K562 (cell line): Measurements from ENCODE around the gene CEND1. TPM values are rescaled to one million over a fixed set of nuclear protein-coding genes. Genes with fewer than 3 reads are reported as not detected.
A peak's percentile ranks its signal among the peaks of the same experiment; 100 is the strongest.

Source experiments
- CHD4 ChIP-seq: fragments of 200-600 bp; sonication (generic); IDR thresholded peaks from 3 replicates; pipeline ENCODE4 v1.6.1; 2012; ENCODE audit warnings: low read depth, mild to moderate bottlenecking, mixed read lengths, low read length, inconsistent platforms; ENCODE audit not compliant: insufficient read depth, insufficient replicate concordance, poor library complexity, severe bottlenecking
- E2F3 ChIP-seq: fragments of 250-450 bp; sonication (Bioruptor Pico); IDR thresholded peaks from 2 replicates; pipeline ENCODE4 v1.4.0; 2020; ENCODE audit warnings: mild to moderate bottlenecking
- ETV6 ChIP-seq, 3 experiments: fragments of 150-350 bp in 1 of 3; sonication (generic) in 1 of 3; formaldehyde crosslinking in 1 of 3; IDR thresholded peaks; 2 replicates each; pipeline versions ENCODE4 v1.6.1 to v1.8.0; 2014 to 2022; ENCODE audit warnings: borderline replicate concordance in 2 of 3, low read depth in 2 of 3, antibody characterized with exemption in 1 of 3, low read length in 1 of 3, mild to moderate bottlenecking in 1 of 3, missing genetic modification reagents in 1 of 3
- FOXJ2 ChIP-seq: fragments of 200-800 bp; sonication (Bioruptor generic); IDR thresholded peaks from 2 replicates; pipeline ENCODE4 v1.6.1; 2016; ENCODE audit warnings: missing genetic modification characterization, missing compliant biosample characterization
- FOXM1 ChIP-seq, 2 experiments: fragments of 450-650 bp in 1 of 2; sonication (generic) in 1 of 2; formaldehyde crosslinking in 1 of 2; IDR thresholded peaks; 2 replicates each; pipeline versions ENCODE4 v1.6.1 to v1.9.0; 2017 to 2022; ENCODE audit warnings: low read depth in 2 of 2, mild to moderate bottlenecking in 2 of 2, missing genetic modification reagents in 1 of 2, moderate library complexity in 1 of 2
- GATAD2B ChIP-seq: fragments of 450-650 bp; IDR thresholded peaks from 2 replicates; pipeline ENCODE4 v1.6.1; 2017; ENCODE audit warnings: mild to moderate bottlenecking, borderline replicate concordance
- L3MBTL2 ChIP-seq: fragments of 450-650 bp; IDR thresholded peaks from 2 replicates; pipeline ENCODE4 v1.6.1; 2016; ENCODE audit warnings: mild to moderate bottlenecking, moderate library complexity
- MAFF ChIP-seq: IDR thresholded peaks from 2 replicates; pipeline ENCODE4 v1.6.1; 2012; ENCODE audit warnings: low read length, improper control_type of control experiment
- PHF8 ChIP-seq: fragments of 200-600 bp; sonication (generic); IDR thresholded peaks from 2 replicates; pipeline ENCODE4 v1.6.1; 2012; ENCODE audit warnings: mixed run types, mild to moderate bottlenecking, inconsistent platforms, low read length, moderate library complexity, borderline replicate concordance
- PTRF ChIP-seq: fragments of 450-650 bp; IDR thresholded peaks from 2 replicates; pipeline ENCODE4 v1.6.1; 2016; ENCODE audit warnings: mild to moderate bottlenecking, missing genetic modification characterization, missing compliant biosample characterization
- RBFOX2 ChIP-seq: fragments of 200-400 bp; formaldehyde crosslinking; IDR thresholded peaks from 2 replicates; pipeline ENCODE4 v1.6.1; 2017; ENCODE audit warnings: low read depth, mild to moderate bottlenecking, low read length, moderate library complexity
- SUPT5H ChIP-seq: fragments of 450-650 bp; IDR thresholded peaks from 2 replicates; pipeline ENCODE4 v1.6.1; 2016
- ZNF146 ChIP-seq: IDR thresholded peaks from one replicate; pipeline ENCODE4 v1.6.1; 2018; ENCODE audit warnings: missing compliant biosample characterization; ENCODE audit not compliant: unreplicated experiment
- ZNF175 ChIP-seq: fragments of 200-800 bp; sonication (Bioruptor generic); IDR thresholded peaks from 2 replicates; pipeline ENCODE4 v1.6.1; 2016; ENCODE audit warnings: low read depth, mild to moderate bottlenecking, missing genetic modification characterization, missing compliant biosample characterization
- ZNF239 ChIP-seq: fragments of 250-450 bp; sonication (Bioruptor Pico); IDR thresholded peaks from 2 replicates; pipeline ENCODE4 v1.4.0; 2020; ENCODE audit warnings: mild to moderate bottlenecking
- ZNF384 ChIP-seq: IDR thresholded peaks from 2 replicates; pipeline ENCODE4 v1.6.1; 2012; ENCODE audit warnings: low read depth, low read length, improper control_type of control experiment
- ZNF695 ChIP-seq: fragments of 450-650 bp; formaldehyde crosslinking; IDR thresholded peaks from 2 replicates; pipeline ENCODE4 v1.4.0; 2020; ENCODE audit warnings: mild to moderate bottlenecking, moderate library complexity
- polyA plus RNA-seq, 8 experiments: library from polyadenylated mRNA; depleted of rRNA in 4 of 8; stranded (reverse) in 5 of 8; unstranded in 3 of 8; fragments of >200 nt; fragmentation: Nextera tagmentation in 2 of 8; fragmentation: Illumina TruSeq in 1 of 8; extraction: Ambion mirVana in 2 of 8; extraction: Trizol in 1 of 8; gene quantifications; 2 replicates each; pipeline versions ENCODE4 v1.2.1 to v1.2.3, GENCODE V29; 2011 to 2014; ENCODE audit warnings: inconsistent platforms in 1 of 8, missing spikeins in 1 of 8
- total RNA-seq, 7 experiments: library from RNA; depleted of rRNA in 6 of 7; stranded (reverse); fragments of >200 nt in 6 of 7; fragmentation: Illumina TruSeq in 2 of 7; extraction: Trizol in 2 of 7; gene quantifications; 2 replicates each; pipeline versions ENCODE4 v1.2.1 to v1.2.3, GENCODE V29; 2011 to 2021; ENCODE audit warnings: low replicate concordance in 1 of 7
- TF ChIP-seq, protein P1 (sequence below): fragments of 200-800 bp; sonication (Bioruptor generic); IDR thresholded peaks from 2 replicates; pipeline ENCODE4 v1.6.1; 2017; ENCODE audit warnings: missing genetic modification characterization, missing compliant biosample characterization
- TF ChIP-seq, protein P2 (sequence below): sonication (generic); formaldehyde crosslinking; IDR thresholded peaks from 2 replicates; pipeline ENCODE4 v1.8.1; 2023; ENCODE audit warnings: mild to moderate bottlenecking, missing genetic modification reagents
- TF ChIP-seq, protein P3 (sequence below): IDR thresholded peaks from 2 replicates; pipeline ENCODE4 v1.6.1; 2011; ENCODE audit warnings: borderline replicate concordance, low read depth, mild to moderate bottlenecking, moderate library complexity, low read length; ENCODE audit not compliant: insufficient read depth, poor library complexity, severe bottlenecking

CEND1 gene
- total and polyA plus RNA-seq, 9 of the 15 experiments (the other 6 are each of a cell fraction or from before 2014, with no cell fraction given): 0.13 to 0.18 (median 0.16) TPM; not detected in 6

DNA sequence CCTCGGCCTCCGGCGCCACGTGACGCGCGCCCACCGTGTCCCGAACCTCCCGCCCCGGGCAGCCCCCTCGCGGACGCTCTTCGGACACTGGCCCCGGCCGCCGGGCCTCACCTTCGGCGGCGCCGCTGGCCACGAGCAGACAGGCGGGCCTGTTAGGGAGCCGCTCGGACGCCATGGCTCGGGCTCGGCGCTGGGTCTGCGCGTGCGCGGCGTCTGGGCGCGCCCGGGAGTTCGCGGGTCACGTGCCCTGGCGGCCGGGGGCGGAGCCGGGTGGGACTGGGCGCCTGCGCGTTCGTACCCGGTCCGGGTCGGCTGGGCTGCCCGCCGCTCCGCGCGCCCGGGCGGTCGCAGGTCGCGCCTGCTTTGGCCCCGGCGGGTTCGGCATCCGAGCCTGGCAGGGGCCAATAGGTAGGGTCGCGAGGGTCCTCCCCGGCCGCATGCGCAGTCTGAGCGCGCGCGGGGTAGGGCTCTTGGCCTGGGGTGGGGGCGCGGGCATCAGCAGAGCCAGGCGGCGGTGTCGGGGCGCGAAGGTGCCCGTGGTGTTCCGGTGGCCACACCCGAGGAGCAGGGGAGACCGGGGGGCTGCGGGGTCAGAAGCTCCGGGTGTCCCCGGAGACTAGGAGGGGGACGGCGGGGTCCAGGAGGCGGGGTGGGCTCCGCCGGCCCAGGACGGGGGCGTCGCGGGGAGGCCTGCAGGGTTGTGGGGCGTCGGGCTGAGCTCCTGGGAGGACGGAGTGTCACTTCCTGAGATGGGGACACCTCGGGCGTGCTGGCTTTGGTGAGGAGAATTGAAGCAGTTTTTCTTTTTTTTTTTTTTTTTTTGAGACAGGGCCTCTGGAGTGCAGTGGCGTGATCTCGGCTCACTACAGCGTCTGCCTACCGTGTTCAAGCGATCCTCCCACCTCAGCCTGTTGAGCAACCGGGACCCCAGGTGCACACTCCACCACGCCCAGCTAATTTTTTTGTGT is 12.3 kb downstream of the CEND1 start, which contains the start of gene GATD1 (continued):
- no peak for TF ChIP-seq ETV6 (IDR thresholded peaks at IDR 0.05; ENCODE audit: borderline replicate concordance in 1 of 2, low read depth in 2 of 2, low read length in 1 of 2)
- TF ChIP-seq ETV6 (CRISPR knock-in tag; IDR thresholded peaks at IDR 0.05; ENCODE audit: borderline replicate concordance): no peak
- TF ChIP-seq RBFOX2: peak; percentile 85
- no peak for TF ChIP-seq MAFF
- no peak for TF ChIP-seq ZNF146 (CRISPR knock-in tag)
- peak; percentile 69 for TF ChIP-seq L3MBTL2
- no peak for TF ChIP-seq E2F3 (CRISPR knock-in tag)
- TF ChIP-seq ZNF175 (CRISPR knock-in tag): no peak
- no peak for TF ChIP-seq FOXM1 (IDR thresholded peaks at IDR 0.05; ENCODE audit: low read depth)
- TF ChIP-seq FOXM1 (CRISPR knock-in tag; IDR thresholded peaks at IDR 0.05; ENCODE audit: low read depth): peak; percentile 7; the same call in 1 of the 2 replicates
- TF ChIP-seq PHF8: peak; percentile 87; the same call in 1 of the 2 replicates
- TF ChIP-seq GATAD2B: peak; percentile 90
- TF ChIP-seq, protein P1, sequence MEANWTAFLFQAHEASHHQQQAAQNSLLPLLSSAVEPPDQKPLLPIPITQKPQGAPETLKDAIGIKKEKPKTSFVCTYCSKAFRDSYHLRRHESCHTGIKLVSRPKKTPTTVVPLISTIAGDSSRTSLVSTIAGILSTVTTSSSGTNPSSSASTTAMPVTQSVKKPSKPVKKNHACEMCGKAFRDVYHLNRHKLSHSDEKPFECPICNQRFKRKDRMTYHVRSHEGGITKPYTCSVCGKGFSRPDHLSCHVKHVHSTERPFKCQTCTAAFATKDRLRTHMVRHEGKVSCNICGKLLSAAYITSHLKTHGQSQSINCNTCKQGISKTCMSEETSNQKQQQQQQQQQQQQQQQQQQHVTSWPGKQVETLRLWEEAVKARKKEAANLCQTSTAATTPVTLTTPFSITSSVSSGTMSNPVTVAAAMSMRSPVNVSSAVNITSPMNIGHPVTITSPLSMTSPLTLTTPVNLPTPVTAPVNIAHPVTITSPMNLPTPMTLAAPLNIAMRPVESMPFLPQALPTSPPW (CRISPR knock-in tag): peak; percentile 31; the same call in 1 of the 2 replicates
- TF ChIP-seq, protein P2, sequence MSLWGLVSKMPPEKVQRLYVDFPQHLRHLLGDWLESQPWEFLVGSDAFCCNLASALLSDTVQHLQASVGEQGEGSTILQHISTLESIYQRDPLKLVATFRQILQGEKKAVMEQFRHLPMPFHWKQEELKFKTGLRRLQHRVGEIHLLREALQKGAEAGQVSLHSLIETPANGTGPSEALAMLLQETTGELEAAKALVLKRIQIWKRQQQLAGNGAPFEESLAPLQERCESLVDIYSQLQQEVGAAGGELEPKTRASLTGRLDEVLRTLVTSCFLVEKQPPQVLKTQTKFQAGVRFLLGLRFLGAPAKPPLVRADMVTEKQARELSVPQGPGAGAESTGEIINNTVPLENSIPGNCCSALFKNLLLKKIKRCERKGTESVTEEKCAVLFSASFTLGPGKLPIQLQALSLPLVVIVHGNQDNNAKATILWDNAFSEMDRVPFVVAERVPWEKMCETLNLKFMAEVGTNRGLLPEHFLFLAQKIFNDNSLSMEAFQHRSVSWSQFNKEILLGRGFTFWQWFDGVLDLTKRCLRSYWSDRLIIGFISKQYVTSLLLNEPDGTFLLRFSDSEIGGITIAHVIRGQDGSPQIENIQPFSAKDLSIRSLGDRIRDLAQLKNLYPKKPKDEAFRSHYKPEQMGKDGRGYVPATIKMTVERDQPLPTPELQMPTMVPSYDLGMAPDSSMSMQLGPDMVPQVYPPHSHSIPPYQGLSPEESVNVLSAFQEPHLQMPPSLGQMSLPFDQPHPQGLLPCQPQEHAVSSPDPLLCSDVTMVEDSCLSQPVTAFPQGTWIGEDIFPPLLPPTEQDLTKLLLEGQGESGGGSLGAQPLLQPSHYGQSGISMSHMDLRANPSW: 0 out of 2 replicates have a peak, but pooled peaks have one; percentile 33
- TF ChIP-seq FOXJ2 (tag): no peak
- no peak for TF ChIP-seq PTRF (tag)
- TF ChIP-seq CHD4: no peak
- TF ChIP-seq ZNF384: peak; percentile 63
- TF ChIP-seq, protein P3, sequence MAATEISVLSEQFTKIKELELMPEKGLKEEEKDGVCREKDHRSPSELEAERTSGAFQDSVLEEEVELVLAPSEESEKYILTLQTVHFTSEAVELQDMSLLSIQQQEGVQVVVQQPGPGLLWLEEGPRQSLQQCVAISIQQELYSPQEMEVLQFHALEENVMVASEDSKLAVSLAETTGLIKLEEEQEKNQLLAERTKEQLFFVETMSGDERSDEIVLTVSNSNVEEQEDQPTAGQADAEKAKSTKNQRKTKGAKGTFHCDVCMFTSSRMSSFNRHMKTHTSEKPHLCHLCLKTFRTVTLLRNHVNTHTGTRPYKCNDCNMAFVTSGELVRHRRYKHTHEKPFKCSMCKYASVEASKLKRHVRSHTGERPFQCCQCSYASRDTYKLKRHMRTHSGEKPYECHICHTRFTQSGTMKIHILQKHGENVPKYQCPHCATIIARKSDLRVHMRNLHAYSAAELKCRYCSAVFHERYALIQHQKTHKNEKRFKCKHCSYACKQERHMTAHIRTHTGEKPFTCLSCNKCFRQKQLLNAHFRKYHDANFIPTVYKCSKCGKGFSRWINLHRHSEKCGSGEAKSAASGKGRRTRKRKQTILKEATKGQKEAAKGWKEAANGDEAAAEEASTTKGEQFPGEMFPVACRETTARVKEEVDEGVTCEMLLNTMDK: peak; percentile 20
- TF ChIP-seq SUPT5H: peak; percentile 76
- TF ChIP-seq ZNF695 (CRISPR knock-in tag): no peak
- TF ChIP-seq ZNF239 (CRISPR knock-in tag): no peak
